Ishikawa (cell line): Measurements from ENCODE around the gene CFAP20DC.

Experiments
- CEBPB ChIP-seq: IDR thresholded peaks from 2 replicates; pipeline ENCODE4 v1.6.1; 2012
- CREB1 ChIP-seq: IDR thresholded peaks from 2 replicates; pipeline ENCODE4 v1.6.1; 2012; ENCODE audit warnings: low read depth
- EGR1 ChIP-seq: IDR thresholded peaks from 2 replicates; pipeline ENCODE4 v1.6.1; 2012
- EP300 ChIP-seq: IDR thresholded peaks from 2 replicates; pipeline ENCODE4 v1.6.1; 2012; ENCODE audit warnings: borderline replicate concordance
- FOXM1 ChIP-seq: IDR thresholded peaks from 2 replicates; pipeline ENCODE4 v1.6.1; 2012; ENCODE audit warnings: low read depth, borderline replicate concordance
- MAX ChIP-seq: IDR thresholded peaks from 2 replicates; pipeline ENCODE4 v1.6.1; 2012
- NFIC ChIP-seq: IDR thresholded peaks from 2 replicates; pipeline ENCODE4 v1.6.1; 2012
- RAD21 ChIP-seq: IDR thresholded peaks from 2 replicates; pipeline ENCODE4 v1.6.1; 2012; ENCODE audit warnings: low read depth
- TAF1 ChIP-seq: IDR thresholded peaks from 2 replicates; pipeline ENCODE4 v1.6.1; 2012; ENCODE audit warnings: low read depth, mild to moderate bottlenecking
- TCF12 ChIP-seq: IDR thresholded peaks from 2 replicates; pipeline ENCODE4 v1.6.1; 2012; ENCODE audit warnings: low read depth
- TEAD4 ChIP-seq: IDR thresholded peaks from 2 replicates; pipeline ENCODE4 v1.6.1; 2012
- YY1 ChIP-seq: IDR thresholded peaks from 2 replicates; pipeline ENCODE4 v1.6.1; 2012; ENCODE audit warnings: low read depth
- ZBTB7A ChIP-seq: IDR thresholded peaks from 2 replicates; pipeline ENCODE4 v1.6.1; 2012; ENCODE audit warnings: low read depth
- TF ChIP-seq, protein P1 (sequence below): IDR thresholded peaks from 2 replicates; pipeline ENCODE4 v1.6.1; 2012; ENCODE audit warnings: low read depth, mild to moderate bottlenecking
- TF ChIP-seq, protein P2 (sequence below): IDR thresholded peaks from 2 replicates; pipeline ENCODE4 v1.6.1; 2012

The CFAP20DC gene

GRCh38 chr3:59023612-59024011, 26.2 kb downstream of the CFAP20DC start:
- TF ChIP-seq EP300 (no peak), EGR1 (no peak), CEBPB (no peak), YY1 (no peak), FOXM1 (no peak), RAD21 (no peak), TAF1 (no peak), MAX (no peak), NFIC (no peak), ZBTB7A (no peak)
- TF ChIP-seq, protein P1, sequence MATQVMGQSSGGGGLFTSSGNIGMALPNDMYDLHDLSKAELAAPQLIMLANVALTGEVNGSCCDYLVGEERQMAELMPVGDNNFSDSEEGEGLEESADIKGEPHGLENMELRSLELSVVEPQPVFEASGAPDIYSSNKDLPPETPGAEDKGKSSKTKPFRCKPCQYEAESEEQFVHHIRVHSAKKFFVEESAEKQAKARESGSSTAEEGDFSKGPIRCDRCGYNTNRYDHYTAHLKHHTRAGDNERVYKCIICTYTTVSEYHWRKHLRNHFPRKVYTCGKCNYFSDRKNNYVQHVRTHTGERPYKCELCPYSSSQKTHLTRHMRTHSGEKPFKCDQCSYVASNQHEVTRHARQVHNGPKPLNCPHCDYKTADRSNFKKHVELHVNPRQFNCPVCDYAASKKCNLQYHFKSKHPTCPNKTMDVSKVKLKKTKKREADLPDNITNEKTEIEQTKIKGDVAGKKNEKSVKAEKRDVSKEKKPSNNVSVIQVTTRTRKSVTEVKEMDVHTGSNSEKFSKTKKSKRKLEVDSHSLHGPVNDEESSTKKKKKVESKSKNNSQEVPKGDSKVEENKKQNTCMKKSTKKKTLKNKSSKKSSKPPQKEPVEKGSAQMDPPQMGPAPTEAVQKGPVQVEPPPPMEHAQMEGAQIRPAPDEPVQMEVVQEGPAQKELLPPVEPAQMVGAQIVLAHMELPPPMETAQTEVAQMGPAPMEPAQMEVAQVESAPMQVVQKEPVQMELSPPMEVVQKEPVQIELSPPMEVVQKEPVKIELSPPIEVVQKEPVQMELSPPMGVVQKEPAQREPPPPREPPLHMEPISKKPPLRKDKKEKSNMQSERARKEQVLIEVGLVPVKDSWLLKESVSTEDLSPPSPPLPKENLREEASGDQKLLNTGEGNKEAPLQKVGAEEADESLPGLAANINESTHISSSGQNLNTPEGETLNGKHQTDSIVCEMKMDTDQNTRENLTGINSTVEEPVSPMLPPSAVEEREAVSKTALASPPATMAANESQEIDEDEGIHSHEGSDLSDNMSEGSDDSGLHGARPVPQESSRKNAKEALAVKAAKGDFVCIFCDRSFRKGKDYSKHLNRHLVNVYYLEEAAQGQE, result no peak
- TF ChIP-seq, protein P2, sequence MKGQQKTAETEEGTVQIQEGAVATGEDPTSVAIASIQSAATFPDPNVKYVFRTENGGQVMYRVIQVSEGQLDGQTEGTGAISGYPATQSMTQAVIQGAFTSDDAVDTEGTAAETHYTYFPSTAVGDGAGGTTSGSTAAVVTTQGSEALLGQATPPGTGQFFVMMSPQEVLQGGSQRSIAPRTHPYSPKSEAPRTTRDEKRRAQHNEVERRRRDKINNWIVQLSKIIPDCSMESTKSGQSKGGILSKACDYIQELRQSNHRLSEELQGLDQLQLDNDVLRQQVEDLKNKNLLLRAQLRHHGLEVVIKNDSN, result no peak

- TF ChIP-seq TCF12 (no peak), FOXM1 (no peak), TAF1 (no peak), TEAD4 (no peak), NFIC (no peak), CEBPB (no peak), CREB1 (no peak), EGR1 (no peak), MAX (no peak), ZBTB7A (no peak), RAD21 (no peak), EP300 (no peak), YY1 (no peak)
- TF ChIP-seq, protein P1, result no peak
- TF ChIP-seq, protein P2, result no peak
Measured at GRCh38 chr3:59017617-59017984, 32.2 kb downstream of the CFAP20DC start.

DNA sequence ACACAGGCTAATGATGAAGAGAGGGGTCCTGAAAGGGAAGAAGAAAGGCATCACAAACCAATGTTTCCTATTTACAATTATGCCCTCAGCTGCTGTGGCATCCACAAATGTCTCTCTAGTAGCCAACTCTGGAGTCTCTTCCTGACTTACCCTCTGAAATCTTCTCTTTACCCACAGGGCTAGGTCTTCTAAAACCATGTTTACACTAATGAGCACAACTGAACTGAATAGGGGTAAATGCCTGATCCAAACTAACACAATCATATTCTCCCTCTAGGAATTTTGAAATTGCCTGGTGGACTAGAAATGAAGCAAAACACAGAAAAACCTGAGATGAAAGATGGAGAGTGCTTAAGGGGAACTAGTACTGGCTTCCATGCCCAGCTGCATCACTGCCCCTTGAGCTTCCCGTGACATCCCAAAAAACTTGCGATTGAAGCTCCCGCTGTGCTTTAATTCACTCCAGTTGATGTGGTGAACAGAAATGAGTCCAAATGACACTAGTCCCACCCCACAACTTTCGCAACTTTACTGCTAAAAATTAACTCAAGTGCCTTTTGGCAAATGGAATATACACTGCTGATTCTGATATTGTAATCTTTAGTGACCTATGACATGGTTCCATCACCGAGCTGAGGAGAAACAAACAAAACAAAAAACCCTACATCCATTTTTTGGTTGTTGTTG, 32.8 kb downstream of the CFAP20DC start:
- TF ChIP-seq TEAD4 (no peak), FOXM1 (no peak), TCF12 (no peak), CEBPB (no peak), EP300 (no peak), RAD21 (no peak), TAF1 (no peak), EGR1 (no peak), CREB1 (no peak), MAX (no peak), NFIC (no peak), YY1 (no peak), ZBTB7A (no peak)
- TF ChIP-seq, protein P1, result no peak
- TF ChIP-seq, protein P2, result no peak
